Mesendoderm (in vitro differentiated cells): ENCODE data around the gene DNER.
A peak's percentile ranks its signal among the peaks of the same experiment; 100 is the strongest.

Source experiments
- DNase-seq: peaks from one replicate; pipeline ENCODE4 v3.0.0; 2013
- H2AK5ac ChIP-seq: 2 replicates; pipeline ENCODE4 v1.6.1; 2013; ENCODE audit warnings: low read length, inconsistent platforms
- H2BK120ac ChIP-seq: 2 replicates; pipeline ENCODE4 v1.6.1; 2013; ENCODE audit warnings: low read depth, mild to moderate bottlenecking, low read length, moderate library complexity, mixed read lengths
- H2BK15ac ChIP-seq: replicated peaks from 2 replicates; pipeline ENCODE4 v1.6.1; 2013; ENCODE audit warnings: low read depth, mild to moderate bottlenecking, moderate library complexity
- H2BK5ac ChIP-seq: 2 replicates; pipeline ENCODE4 v1.6.1; 2013; ENCODE audit warnings: low read length, inconsistent platforms
- H3K18ac ChIP-seq: 2 replicates; pipeline ENCODE4 v1.6.1; 2013; ENCODE audit warnings: mild to moderate bottlenecking, low read length, mixed read lengths
- H3K23ac ChIP-seq: one replicate; pipeline ENCODE4 v1.6.1; 2013; ENCODE audit warnings: low read length
- H3K27ac ChIP-seq: 2 replicates; pipeline ENCODE4 v1.5.1; 2013; ENCODE audit warnings: low read depth, mild to moderate bottlenecking, inconsistent platforms, low read length, moderate library complexity
- H3K27me3 ChIP-seq: 2 replicates; pipeline ENCODE4 v1.6.1; 2013; ENCODE audit warnings: low read length, control low read depth, mild to moderate bottlenecking, inconsistent platforms; ENCODE audit not compliant: insufficient read depth, poor library complexity
- H3K36me3 ChIP-seq: 2 replicates; pipeline ENCODE4 v1.6.1; 2013; ENCODE audit warnings: low read length, inconsistent platforms; ENCODE audit not compliant: control insufficient read depth, insufficient read depth
- H3K4ac ChIP-seq: one replicate; pipeline ENCODE4 v1.6.1; 2013; ENCODE audit warnings: low read depth, mild to moderate bottlenecking, low read length, moderate library complexity
- H3K4me1 ChIP-seq: 2 replicates; pipeline ENCODE4 v1.6.1; 2013; ENCODE audit warnings: low read depth, low read length, inconsistent platforms; ENCODE audit not compliant: control insufficient read depth
- H3K4me2 ChIP-seq: 2 replicates; pipeline ENCODE4 v1.6.1; 2013; ENCODE audit warnings: low read length
- H3K4me3 ChIP-seq: 2 replicates; pipeline ENCODE4 v1.5.1; 2013; ENCODE audit warnings: mild to moderate bottlenecking, low read length
- H3K56ac ChIP-seq: one replicate; pipeline ENCODE4 v1.6.1; 2013; ENCODE audit warnings: low read length
- H3K79me1 ChIP-seq: 2 replicates; pipeline ENCODE4 v1.6.1; 2013; ENCODE audit warnings: low read length, inconsistent platforms
- H3K79me2 ChIP-seq: 2 replicates; pipeline ENCODE4 v1.6.1; 2013; ENCODE audit warnings: mild to moderate bottlenecking, low read length; ENCODE audit not compliant: control insufficient read depth, insufficient read depth
- H3K9ac ChIP-seq: 2 replicates; pipeline ENCODE4 v1.6.1; 2013; ENCODE audit warnings: low read length, inconsistent platforms
- H4K5ac ChIP-seq: one replicate; pipeline ENCODE4 v1.6.1; 2013; ENCODE audit warnings: low read length
- H4K8ac ChIP-seq: one replicate; pipeline ENCODE4 v1.6.1; 2013; ENCODE audit warnings: low read depth, mild to moderate bottlenecking, control low read depth, low read length, moderate library complexity
- WGBS: extraction: QIAGEN DNeasy Blood & Tissue Kit; methylation state at CpG from one replicate; pipeline ENCODE4 v1.1.7; 2013; ENCODE audit warnings: low lambda C conversion rate, missing lambda C conversion rate; ENCODE audit not compliant: insufficient coverage; ENCODE audit errors: extremely low coverage; 5-methylcytosine and 5-hydroxymethylcytosine counted together

The DNER gene

DNA sequence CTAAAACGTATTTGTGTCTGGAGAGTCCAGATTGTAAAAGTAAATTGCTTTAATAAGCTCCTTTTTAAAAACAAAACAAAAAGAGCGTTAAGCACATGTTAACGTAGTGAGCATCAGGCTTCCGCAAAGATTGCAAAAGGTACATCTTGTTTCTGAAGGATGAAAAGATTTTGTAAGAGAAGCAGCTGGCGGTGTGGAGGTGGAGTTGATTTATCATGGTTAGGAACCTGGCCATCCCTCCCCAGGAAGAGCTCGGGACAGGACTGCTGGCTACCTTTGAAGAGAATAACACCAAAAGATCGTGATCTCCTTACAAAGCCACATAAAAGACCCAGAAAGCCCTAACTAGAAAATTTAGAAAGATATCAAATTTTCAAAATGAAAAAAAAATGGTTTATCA, 132.2 kb downstream of the DNER start:
- Histone ChIP-seq H3K79me2 (no peaks in the 10 kb centered on the region), H3K23ac (no peak overlapping the region), H2BK120ac (no peak overlapping the region), H4K5ac (no peak overlapping the region), H3K18ac (no peak overlapping the region), H3K4me1 (peaks cover 5% of the 10 kb centered on the region), H3K27me3 (no peaks in the 10 kb centered on the region), H2BK15ac (no peak overlapping the region), H3K36me3 (no peaks in the 10 kb centered on the region), H3K4me2 (no peak overlapping the region), H3K9ac (no peak overlapping the region), H2BK5ac (no peak overlapping the region), H3K56ac (no peak overlapping the region), H4K8ac (no peak overlapping the region), H3K4ac (no peak overlapping the region), H3K79me1 (no peaks in the 10 kb centered on the region), H3K27ac (no peak overlapping the region), H2AK5ac (no peak overlapping the region), H3K4me3 (no peak overlapping the region)
- WGBS, result no CpG with 5 or more reads among the region's 7 CpGs
- DNase-seq, result no peak

DNA sequence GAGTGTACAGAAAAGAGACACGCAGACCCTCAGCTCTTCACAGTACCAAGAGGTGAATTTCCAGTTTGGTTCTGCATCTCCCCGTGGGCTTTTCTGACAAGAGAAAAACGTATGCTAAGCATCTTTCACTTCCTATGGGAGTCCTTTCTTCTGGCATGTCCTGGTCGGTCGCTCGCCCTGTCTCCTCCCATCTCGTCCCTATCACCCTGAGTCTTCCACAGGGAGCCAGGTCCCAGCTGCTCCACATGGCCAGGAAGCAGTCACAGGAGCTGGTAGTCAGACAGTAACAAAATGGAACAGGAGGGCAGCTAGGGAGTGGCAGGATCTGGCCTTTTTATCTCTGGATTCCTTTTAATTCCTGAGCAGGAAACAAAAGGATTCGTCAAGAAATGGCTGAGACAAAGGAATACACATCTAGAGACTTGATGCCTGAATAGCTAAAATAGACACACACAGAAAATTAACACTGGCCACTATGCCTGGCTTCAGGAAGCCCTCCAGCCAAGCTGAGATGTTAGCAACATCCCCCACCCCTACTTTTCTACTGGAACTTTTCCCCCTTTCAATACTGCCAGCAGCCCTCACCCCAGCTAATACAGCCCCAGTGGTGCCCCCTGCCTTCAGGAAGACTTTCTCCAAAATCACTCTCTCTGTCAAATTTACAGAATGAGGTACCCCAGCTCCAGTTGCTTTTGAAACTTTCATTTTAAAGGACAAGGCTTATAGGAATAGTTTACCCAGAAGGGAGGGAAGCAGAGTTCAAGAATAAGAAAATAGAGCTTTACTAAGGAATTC, 136.1 kb downstream of the DNER start:
- whole genome bisulfite sequencing, result no CpG with 5 or more reads among the region's 8 CpGs
- Histone ChIP-seq H3K79me1 (no peaks in the 10 kb centered on the region), H3K36me3 (no peaks in the 10 kb centered on the region), H3K27me3 (no peaks in the 10 kb centered on the region), H3K18ac (no peak overlapping the region), H4K5ac (no peak overlapping the region), H4K8ac (no peak overlapping the region), H2BK5ac (no peak overlapping the region), H3K56ac (peak overlapping the region; percentile 62), H3K27ac (no peak overlapping the region), H2AK5ac (no peak overlapping the region), H3K9ac (no peak overlapping the region), H3K4ac (no peak overlapping the region), H3K4me2 (no peak overlapping the region), H3K4me1 (peaks cover 2% of the 10 kb centered on the region), H3K79me2 (no peaks in the 10 kb centered on the region), H3K4me3 (no peak overlapping the region), H2BK15ac (no peak overlapping the region), H2BK120ac (no peak overlapping the region), H3K23ac (no peak overlapping the region)
- DNase-seq, result peak; percentile 45

- H3K23ac ChIP-seq, result no peak overlapping the region
- no peak overlapping the region for H3K27ac ChIP-seq
- no peaks in the 10 kb centered on the region for H3K27me3 ChIP-seq
- no peaks in the 10 kb centered on the region for H3K36me3 ChIP-seq
- no peak overlapping the region for H4K8ac ChIP-seq
- no peak overlapping the region for H3K4me3 ChIP-seq
- H3K9ac ChIP-seq, result no peak overlapping the region
- peaks cover 2% of the 10 kb centered on the region for H3K4me1 ChIP-seq
- H3K4me2 ChIP-seq, result no peak overlapping the region
- no peak for DNase-seq
- no peak overlapping the region for H3K18ac ChIP-seq
- H3K4ac ChIP-seq, result no peak overlapping the region
- no peak overlapping the region for H2BK5ac ChIP-seq
- no peak overlapping the region for H2AK5ac ChIP-seq
- no peak overlapping the region for H2BK120ac ChIP-seq
- H2BK15ac ChIP-seq, result no peak overlapping the region
- no peak overlapping the region for H4K5ac ChIP-seq
- H3K56ac ChIP-seq, result no peak overlapping the region
- WGBS, result no CpG with 5 or more reads among the region's 4 CpGs
- H3K79me2 ChIP-seq, result no peaks in the 10 kb centered on the region
- H3K79me1 ChIP-seq, result no peaks in the 10 kb centered on the region
Observed at GRCh38 chr2:229575569-229576315, 138.6 kb downstream of the DNER start.

DNA sequence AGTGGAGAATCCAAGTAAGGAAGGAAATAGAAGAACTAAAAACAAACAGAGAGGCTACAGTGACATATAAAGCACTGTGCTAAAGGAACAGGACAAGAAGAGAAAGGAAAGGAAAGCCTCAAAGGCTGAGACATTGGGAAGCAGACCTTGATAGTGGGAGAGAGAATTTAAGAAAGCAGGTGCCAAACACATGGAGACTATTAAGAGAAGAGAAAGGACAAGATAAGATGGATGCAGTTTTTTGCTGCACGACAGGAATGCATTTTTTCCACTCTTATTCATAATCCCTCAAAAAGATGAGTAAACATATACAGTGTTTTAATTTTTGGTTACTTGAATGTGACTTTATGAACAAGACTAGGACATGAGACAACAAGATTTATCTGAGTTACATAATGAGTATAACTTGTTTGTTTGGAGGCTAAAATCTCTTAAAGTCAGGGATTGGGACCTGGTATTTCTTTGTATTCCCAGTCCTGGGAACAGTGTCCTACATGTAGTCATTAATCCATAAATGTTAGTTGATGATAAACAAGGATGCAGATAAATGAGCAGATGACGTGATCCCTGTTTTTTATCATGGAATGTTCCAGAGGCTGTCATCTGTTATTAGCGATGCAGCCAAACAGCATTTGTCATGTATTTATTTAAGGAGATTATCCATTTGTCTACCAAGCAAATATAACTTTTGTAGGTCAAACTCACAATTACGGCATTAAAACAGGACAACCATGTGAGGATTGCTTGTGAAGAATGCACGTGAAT, 141.7 kb downstream of the DNER start:
- H3K36me3 ChIP-seq, result no peaks in the 10 kb centered on the region
- no peak overlapping the region for H3K23ac ChIP-seq
- no peak overlapping the region for H3K4ac ChIP-seq
- H3K18ac ChIP-seq, result no peak overlapping the region
- WGBS, result no CpG with 5 or more reads among the region's 5 CpGs
- H3K9ac ChIP-seq, result no peak overlapping the region
- H4K8ac ChIP-seq, result no peak overlapping the region
- H3K27me3 ChIP-seq, result no peaks in the 10 kb centered on the region
- no peaks in the 10 kb centered on the region for H3K79me1 ChIP-seq
- no peaks in the 10 kb centered on the region for H3K79me2 ChIP-seq
- no peak overlapping the region for H4K5ac ChIP-seq
- H2BK5ac ChIP-seq, result no peak overlapping the region
- H2BK120ac ChIP-seq, result no peak overlapping the region
- H2AK5ac ChIP-seq, result no peak overlapping the region
- H3K4me2 ChIP-seq, result no peak overlapping the region
- no peak overlapping the region for H2BK15ac ChIP-seq
- H3K27ac ChIP-seq, result no peak overlapping the region
- DNase-seq, result no peak
- no peaks in the 10 kb centered on the region for H3K4me1 ChIP-seq
- no peak overlapping the region for H3K4me3 ChIP-seq
- no peak overlapping the region for H3K56ac ChIP-seq

- H3K9ac ChIP-seq, result no peak overlapping the region
- H2BK120ac ChIP-seq, result no peak overlapping the region
- H3K27ac ChIP-seq, result no peak overlapping the region
- no peak overlapping the region for H3K56ac ChIP-seq
- H2BK15ac ChIP-seq, result no peak overlapping the region
- H3K4me2 ChIP-seq, result no peak overlapping the region
- no peaks in the 10 kb centered on the region for H3K79me1 ChIP-seq
- H2BK5ac ChIP-seq, result no peak overlapping the region
- no peak overlapping the region for H3K4me3 ChIP-seq
- H3K79me2 ChIP-seq, result no peaks in the 10 kb centered on the region
- H3K4me1 ChIP-seq, result no peaks in the 10 kb centered on the region
- H3K18ac ChIP-seq, result no peak overlapping the region
- DNase-seq, result no peak
- H3K27me3 ChIP-seq, result no peaks in the 10 kb centered on the region
- no peaks in the 10 kb centered on the region for H3K36me3 ChIP-seq
- H4K5ac ChIP-seq, result no peak overlapping the region
- H3K23ac ChIP-seq, result no peak overlapping the region
- no peak overlapping the region for H3K4ac ChIP-seq
- WGBS, result no CpG with 5 or more reads among the region's 7 CpGs
- H2AK5ac ChIP-seq, result no peak overlapping the region
- no peak overlapping the region for H4K8ac ChIP-seq
Observed at GRCh38 chr2:229571243-229571642, 143.1 kb downstream of the DNER start.
